ENCODE data around the gene UBE2E2.
"Not testable (repeated sequence)": the region's sequence is repeated elsewhere in the genome, so short reads cannot be mapped to it uniquely, and the experiment has no call there.

UBE2E2 gene

GRCh38 chr3:23594894-23595670 lies 392.0 kb downstream of the UBE2E2 start:
- no peak for DNase-seq

DNA sequence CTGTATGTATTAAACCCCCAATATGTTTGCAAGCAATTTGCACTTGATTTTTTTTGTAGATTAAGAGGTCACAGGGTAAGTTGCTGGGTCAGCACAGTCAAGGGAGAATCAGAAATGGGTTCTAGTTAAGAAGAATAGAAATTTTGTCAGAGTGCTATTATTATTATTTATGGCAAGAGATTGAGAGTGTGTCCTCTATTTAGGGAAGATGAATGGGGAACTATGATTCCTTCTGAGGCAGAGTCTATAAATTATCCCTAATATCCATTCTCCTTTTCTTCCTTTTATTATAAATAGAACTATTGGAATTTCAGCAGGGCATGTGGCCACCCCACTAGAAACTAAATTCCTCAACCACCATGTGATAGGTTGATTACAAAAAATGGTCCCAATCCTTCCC lies 392.7 kb downstream of the UBE2E2 start:
- DNase-seq: no peak

- no peak for DNase-seq
Measured at GRCh38 chr3:23600167-23600871, 397.2 kb downstream of the UBE2E2 start.

DNA sequence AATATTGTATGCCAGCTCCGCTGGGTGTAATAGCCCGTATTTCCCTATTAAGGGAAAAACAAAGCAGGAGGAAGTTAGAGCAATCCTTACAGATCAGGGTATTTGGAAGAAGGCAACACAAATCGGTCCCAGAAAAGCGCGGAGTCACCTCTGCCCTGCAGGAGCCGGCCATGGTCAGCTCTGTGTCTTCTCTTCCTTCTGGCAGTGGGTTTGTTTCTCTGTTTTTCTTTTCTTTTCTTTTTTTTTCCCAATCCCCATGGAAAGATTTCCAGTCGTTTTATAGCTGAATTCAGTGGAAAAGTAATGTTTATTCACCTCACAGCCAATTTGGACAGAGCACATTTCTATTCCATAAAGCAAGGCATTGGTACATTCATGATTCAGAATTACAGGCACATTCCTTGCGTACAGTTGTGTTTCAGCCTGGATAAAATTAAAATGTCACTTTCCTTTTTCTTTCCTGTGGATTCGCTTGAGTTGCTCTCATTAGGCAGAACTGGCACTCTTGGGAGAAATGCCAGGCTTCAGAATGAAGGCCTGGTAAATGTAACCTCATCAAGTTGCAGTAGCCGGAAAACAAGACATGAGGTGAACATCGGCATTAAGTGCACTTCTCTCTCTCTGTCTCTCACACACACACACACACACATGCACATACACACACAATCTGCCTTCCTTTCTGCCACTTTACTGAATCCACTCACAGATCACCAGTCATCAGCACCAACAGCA lies 398.1 kb downstream of the UBE2E2 start:
- no peak for DNase-seq

GRCh38 chr3:23602971-23603370 lies 399.8 kb downstream of the UBE2E2 start:
- DNase-seq: no peak

GRCh38 chr3:23607184-23607847 lies 404.2 kb downstream of the UBE2E2 start:
- DNase-seq: no peak

DNA sequence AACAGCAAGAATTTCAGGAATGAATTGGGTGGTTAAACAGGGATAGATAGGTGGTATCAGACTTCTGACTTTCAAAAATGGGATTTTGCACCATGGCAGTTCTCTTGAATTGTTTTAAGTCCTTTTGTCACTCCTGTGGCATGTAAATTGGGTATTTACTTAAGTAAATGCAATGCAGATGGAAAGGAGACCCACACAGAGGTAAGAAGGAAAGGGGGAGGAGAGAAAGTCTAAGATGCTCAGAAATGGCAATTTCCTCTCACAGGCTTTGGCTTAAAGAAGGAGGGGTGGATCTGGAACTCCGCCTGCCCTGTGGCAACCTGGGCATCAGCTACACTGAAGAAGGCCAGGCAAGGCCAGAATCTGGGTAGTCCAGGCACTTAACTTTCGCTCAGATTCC lies 405.5 kb downstream of the UBE2E2 start:
- DNase-seq: no peak

DNA sequence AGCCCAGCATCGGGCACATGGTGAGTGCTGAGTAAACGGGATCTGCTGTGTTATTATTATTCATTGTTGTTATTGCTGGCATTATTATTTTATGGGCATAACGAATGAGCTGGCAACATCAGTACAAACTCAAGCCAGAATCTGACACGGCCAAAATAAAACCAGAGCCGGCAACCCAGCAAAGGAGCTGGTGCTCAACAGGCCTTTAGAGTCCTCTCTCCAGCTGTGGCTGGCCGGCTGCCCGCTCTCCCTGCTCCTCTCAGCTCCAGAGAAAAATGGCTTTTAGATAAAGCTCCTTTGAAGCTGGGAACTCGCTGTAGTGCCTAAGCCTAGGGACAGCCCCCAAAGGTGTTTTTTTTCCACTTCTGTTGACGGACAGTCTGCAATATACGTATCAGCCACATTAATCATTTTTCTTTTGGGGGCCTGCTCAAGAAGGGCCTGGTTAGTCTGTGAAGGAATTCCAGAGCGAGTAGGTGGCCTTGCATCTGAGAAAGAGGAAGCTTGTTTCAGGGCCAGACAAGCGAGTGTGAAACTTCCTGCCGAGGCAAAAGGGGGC lies 408.7 kb downstream of the UBE2E2 start:
- DNase-seq: peak; percentile 78

GRCh38 chr3:23612296-23612891 lies 409.3 kb downstream of the UBE2E2 start:
- no peak for DNase-seq

GRCh38 chr3:23615068-23615467 lies 411.9 kb downstream of the UBE2E2 start:
- DNase-seq: no peak

- not testable (repeated sequence) for DNase-seq
Measured at GRCh38 chr3:23618475-23618874, 415.3 kb downstream of the UBE2E2 start.

- DNase-seq: no peak
Measured at GRCh38 chr3:23619705-23620637, 416.8 kb downstream of the UBE2E2 start.

DNA sequence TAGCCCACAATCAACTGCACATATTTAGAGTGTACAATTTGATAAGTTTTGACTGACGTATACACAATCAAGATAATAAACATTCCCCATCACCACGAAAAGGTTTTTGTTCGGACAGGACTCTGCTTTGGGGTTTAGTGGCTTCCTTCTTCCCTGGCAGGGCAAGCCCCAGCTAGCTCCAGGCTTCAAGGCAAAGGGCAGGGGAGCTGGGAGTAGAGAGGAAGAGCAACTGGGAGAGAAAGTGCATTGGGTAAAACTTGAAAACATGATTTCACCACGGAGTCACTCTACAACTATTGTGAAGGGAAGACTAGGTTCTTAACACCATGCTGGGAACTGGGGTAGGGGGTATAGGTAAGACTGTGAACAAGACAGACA lies 417.5 kb downstream of the UBE2E2 start:
- DNase-seq: no peak

- DNase-seq: no peak
Measured at GRCh38 chr3:23623844-23624243, 420.7 kb downstream of the UBE2E2 start.

- no peak for DNase-seq
Measured at GRCh38 chr3:23624305-23624704, 421.2 kb downstream of the UBE2E2 start.

DNA sequence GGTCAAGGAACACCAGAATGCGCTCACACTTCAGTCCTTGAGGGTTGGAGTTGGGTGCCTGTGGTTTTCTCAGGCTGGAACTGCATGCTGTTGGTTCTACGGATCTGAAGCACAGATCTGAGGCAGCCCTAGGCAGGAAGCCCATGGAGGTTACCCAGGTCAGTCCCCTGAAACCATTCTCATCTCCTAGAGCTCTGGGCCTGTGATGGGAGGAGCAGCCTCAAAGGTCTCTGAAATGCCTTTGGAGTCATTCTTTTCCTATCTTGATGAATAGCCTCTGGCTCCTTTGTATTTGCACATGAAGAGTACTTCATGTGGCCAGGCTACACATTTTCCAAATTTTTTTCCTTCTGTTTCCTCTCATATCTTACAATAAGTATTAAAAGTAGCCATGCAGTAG lies 423.3 kb downstream of the UBE2E2 start:
- DNase-seq: no peak

- no peak for DNase-seq
Measured at GRCh38 chr3:23629181-23629894, 426.2 kb downstream of the UBE2E2 start.

- DNase-seq: no peak
Measured at GRCh38 chr3:23633261-23633960, 430.3 kb downstream of the UBE2E2 start.

- DNase-seq: no peak
Measured at GRCh38 chr3:23637339-23637738, 434.2 kb downstream of the UBE2E2 start.

All from left hindlimb (tissue), 1 donor.